Smooth muscle cell (in vitro differentiated cells): Measurements from ENCODE around the gene PDXK. TPM values are rescaled to one million over a fixed set of nuclear protein-coding genes. Genes with fewer than 3 reads are reported as not detected.
A peak's percentile ranks its signal among the peaks of the same experiment; 100 is the strongest.

Experiments used
- DNase-seq: peaks from one replicate; lab custom pipeline; 2025; ENCODE audit not compliant: unreplicated experiment; lab: John Stamatoyannopoulos, UW
- H2AFZ ChIP-seq: fragments of 200-600 bp; sonication (generic); 2 replicates; pipeline ENCODE4 v1.6.0; 2016; ENCODE audit warnings: antibody characterized with exemption, low read depth, mild to moderate bottlenecking
- H3F3A ChIP-seq: fragments of 200-600 bp; sonication (generic); 2 replicates; pipeline ENCODE4 v1.6.0; 2017; ENCODE audit warnings: antibody characterized with exemption, low read depth
- H3K27ac ChIP-seq: fragments of 200-600 bp; sonication (generic); 2 replicates; pipeline ENCODE4 v1.5.1; 2016; ENCODE audit warnings: low read depth, mild to moderate bottlenecking
- H3K27me3 ChIP-seq: fragments of 200-600 bp; sonication (generic); 2 replicates; pipeline ENCODE4 v1.6.1; 2016; ENCODE audit warnings: low read depth, mild to moderate bottlenecking
- H3K36me3 ChIP-seq: fragments of 200-600 bp; sonication (generic); 2 replicates; pipeline ENCODE4 v1.5.1; 2016; ENCODE audit warnings: low read depth
- H3K4me1 ChIP-seq: fragments of 200-600 bp; sonication (generic); 2 replicates; pipeline ENCODE4 v1.5.1; 2016; ENCODE audit warnings: low read depth
- H3K4me2 ChIP-seq: fragments of 200-600 bp; sonication (generic); 2 replicates; pipeline ENCODE4 v1.6.0; 2016; ENCODE audit warnings: mild to moderate bottlenecking
- H3K4me3 ChIP-seq: fragments of 200-600 bp; sonication (generic); 2 replicates; pipeline ENCODE4 v1.5.1; 2016; ENCODE audit warnings: mild to moderate bottlenecking
- H3K79me2 ChIP-seq: fragments of 200-600 bp; sonication (generic); 2 replicates; pipeline ENCODE4 v1.6.0; 2016; ENCODE audit warnings: low read depth, mild to moderate bottlenecking
- H3K9ac ChIP-seq: fragments of 200-600 bp; sonication (generic); 2 replicates; pipeline ENCODE4 v1.6.0; 2016; ENCODE audit warnings: low read depth
- H3K9me3 ChIP-seq: fragments of 200-600 bp; sonication (generic); replicated peaks from 2 replicates; pipeline ENCODE4 v1.5.1; 2016; ENCODE audit warnings: low read depth
- H4K20me1 ChIP-seq: fragments of 200-600 bp; sonication (generic); 2 replicates; pipeline ENCODE4 v1.6.0; 2016; ENCODE audit warnings: low read depth
- WGBS: methylation state at CpG from one replicate; pipeline ENCODE4 v1.1.7; 2016; ENCODE audit warnings: low lambda C conversion rate; 5-methylcytosine and 5-hydroxymethylcytosine counted together
- polyA plus RNA-seq: library from polyadenylated mRNA; unstranded; fragments of >200 nt; fragmentation: Nextera tagmentation; extraction: Ambion mirVana; gene quantifications from 2 replicates; pipeline ENCODE4 v1.2.1, GENCODE V29; 2016
- total RNA-seq: library from RNA; depleted of rRNA; stranded (reverse); fragments of >200 nt; gene quantifications from 2 replicates; pipeline ENCODE4 v1.2.3, GENCODE V29; 2014
- TF ChIP-seq, protein P1 (sequence below): fragments of 200-600 bp; sonication (generic); IDR thresholded peaks from 2 replicates; pipeline ENCODE4 v1.5.1; 2017; ENCODE audit warnings: borderline replicate concordance, mild to moderate bottlenecking, antibody characterized with exemption; ENCODE audit not compliant: insufficient read depth, poor library complexity, severe bottlenecking

PDXK gene
- total and polyA plus RNA-seq, 2 experiments from 2014 or later = 92.6 to 184 TPM

DNA sequence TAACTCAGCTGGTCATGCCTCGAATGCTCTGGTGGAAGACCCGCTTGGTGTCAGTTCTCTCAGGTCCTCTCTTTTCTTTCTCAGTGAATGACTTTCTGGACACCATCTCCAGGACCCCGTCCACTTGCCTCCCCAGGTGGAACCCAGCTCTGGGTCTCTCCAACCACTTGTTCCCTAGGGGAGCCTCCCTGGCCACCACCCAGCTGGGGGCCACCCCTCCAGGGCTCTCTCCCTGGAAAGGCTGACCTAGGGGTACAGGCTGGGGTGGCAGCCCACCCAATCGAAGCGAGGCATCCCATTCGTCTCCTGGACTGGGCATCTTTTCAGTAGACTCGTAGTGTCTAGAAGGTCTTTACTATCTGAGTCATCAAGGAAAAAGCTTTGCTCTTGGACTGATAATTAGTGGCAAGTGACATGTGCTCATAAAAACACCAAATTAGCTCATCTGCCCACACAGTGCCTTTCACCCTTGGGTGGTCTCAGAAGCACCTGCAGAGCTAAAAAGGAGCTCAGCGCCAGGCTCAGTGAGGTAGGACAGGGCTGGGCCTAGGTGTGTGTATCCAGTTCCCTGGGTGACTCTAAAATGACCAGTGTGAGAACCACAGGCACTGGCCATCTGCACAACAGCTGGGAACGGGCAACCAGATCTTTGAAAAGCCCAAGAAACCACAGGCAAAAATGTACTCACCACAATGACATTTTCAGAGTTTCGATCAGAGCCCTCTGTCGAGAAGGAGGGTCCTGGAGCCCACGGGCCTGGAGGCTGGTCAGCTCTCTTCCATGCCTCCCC, 2.4 kb upstream of the PDXK start:
- Histone ChIP-seq H3K36me3 (no peaks in the 10 kb centered on the region), H3K4me1 (peaks cover 14% of the 10 kb centered on the region), H3K4me2 (no peak overlapping the region), H2AFZ (no peak overlapping the region), H3K27ac (peak overlapping the region; percentile 19), H3K79me2 (peaks cover 25% of the 10 kb centered on the region), H3K4me3 (no peak overlapping the region), H4K20me1 (peaks cover 21% of the 10 kb centered on the region), H3K9ac (no peak overlapping the region), H3K27me3 (no peaks in the 10 kb centered on the region), H3F3A (peaks cover 3% of the 10 kb centered on the region), H3K9me3 (no peaks in the 10 kb centered on the region)
- TF ChIP-seq, protein P1, sequence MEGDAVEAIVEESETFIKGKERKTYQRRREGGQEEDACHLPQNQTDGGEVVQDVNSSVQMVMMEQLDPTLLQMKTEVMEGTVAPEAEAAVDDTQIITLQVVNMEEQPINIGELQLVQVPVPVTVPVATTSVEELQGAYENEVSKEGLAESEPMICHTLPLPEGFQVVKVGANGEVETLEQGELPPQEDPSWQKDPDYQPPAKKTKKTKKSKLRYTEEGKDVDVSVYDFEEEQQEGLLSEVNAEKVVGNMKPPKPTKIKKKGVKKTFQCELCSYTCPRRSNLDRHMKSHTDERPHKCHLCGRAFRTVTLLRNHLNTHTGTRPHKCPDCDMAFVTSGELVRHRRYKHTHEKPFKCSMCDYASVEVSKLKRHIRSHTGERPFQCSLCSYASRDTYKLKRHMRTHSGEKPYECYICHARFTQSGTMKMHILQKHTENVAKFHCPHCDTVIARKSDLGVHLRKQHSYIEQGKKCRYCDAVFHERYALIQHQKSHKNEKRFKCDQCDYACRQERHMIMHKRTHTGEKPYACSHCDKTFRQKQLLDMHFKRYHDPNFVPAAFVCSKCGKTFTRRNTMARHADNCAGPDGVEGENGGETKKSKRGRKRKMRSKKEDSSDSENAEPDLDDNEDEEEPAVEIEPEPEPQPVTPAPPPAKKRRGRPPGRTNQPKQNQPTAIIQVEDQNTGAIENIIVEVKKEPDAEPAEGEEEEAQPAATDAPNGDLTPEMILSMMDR = no peak
- no peak for DNase-seq
- 67% methylated on average over 12 of the region's 12 CpGs for WGBS

DNA sequence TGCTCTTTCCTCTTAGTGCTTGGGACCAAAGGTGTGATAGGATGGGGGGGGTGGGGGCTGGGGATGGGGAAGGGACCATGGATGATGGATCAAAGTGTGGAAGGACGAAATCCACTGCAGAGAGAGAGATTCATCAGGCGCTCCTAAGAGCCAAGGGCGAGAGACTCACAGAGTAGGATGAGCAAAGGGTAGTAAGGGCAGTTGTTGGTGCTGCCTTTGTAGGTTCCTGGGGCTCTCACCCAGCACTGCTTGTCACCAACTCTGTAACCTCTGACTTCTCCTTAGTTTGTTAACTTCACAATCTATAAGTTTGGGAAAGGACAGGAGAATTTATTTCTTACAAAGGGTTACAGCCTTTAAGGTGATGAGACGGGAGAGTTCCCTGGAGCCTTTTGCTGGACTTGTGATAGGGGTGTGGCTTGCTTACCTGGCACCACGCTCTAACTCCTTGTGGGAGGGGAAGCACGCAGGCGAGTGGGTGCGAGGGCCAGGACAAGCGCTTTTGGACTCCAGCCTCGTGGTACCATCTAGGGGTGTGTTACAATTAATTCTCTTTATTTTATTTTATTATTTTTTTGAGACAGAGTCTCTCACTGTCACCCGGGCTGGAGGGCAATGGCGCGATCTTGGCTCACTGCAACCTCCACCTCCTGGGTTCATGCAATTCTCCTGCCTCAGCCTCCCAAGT, 1.6 kb upstream of the PDXK start:
- TF ChIP-seq, protein P1 = no peak
- Histone ChIP-seq H3K27ac (peak overlapping the region; percentile 19), H3K36me3 (no peaks in the 10 kb centered on the region), H3F3A (peaks cover 3% of the 10 kb centered on the region), H3K9ac (no peak overlapping the region), H3K4me1 (peaks cover 14% of the 10 kb centered on the region), H4K20me1 (peaks cover 28% of the 10 kb centered on the region), H3K27me3 (no peaks in the 10 kb centered on the region), H3K4me3 (no peak overlapping the region), H3K9me3 (no peaks in the 10 kb centered on the region), H3K79me2 (peaks cover 32% of the 10 kb centered on the region), H2AFZ (no peak overlapping the region), H3K4me2 (no peak overlapping the region)
- DNase-seq = no peak
- WGBS = 93% methylated on average over 13 of the region's 13 CpGs

DNA sequence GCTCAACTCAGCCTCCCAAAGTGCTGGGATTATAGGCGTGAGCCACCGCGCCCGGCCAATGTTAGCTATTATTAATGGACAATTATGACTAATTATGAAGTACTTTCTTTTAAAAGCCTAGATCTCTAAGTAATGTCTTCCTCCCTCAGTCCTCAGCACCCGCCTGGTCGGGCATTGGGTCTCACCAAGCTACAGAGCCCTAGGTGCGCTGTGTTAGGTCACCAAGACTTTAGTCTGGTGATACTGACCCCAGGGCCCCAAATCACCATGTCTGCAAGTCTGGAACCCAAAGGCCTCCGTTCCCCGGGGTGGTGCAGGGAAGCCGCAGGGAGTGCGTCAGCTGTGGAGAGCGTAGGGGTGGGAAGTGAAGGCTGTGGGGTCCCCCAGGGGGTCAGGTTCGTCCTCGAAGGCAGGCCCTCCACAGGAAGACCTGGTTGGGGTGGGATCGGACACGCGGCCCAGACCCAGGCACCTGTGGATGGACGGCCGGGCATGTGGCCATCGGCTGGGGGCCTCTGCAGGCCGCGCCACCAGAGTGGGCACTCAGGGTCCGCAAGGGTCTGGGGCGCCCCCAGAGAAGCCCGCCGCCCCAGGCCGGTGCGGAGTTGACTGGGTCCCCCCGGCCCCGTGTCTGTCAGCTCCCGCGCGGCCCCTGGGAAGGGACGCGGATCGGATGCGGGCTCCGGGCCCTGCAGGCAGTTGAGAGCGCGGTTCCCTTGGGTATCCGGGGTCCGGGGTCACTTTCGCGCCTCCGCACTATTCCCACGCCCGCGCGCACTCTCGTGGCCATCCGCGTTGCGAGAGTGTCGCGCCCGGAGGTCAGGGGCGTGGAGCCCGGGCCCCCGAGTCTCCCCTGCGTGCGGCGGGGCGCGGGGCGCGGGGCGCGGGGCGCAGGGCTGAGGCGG, 710 bp upstream of the PDXK start:
- Histone ChIP-seq H3K9me3 (no peaks in the 10 kb centered on the region), H4K20me1 (peaks cover 37% of the 10 kb centered on the region), H3K79me2 (peaks cover 41% of the 10 kb centered on the region), H3K9ac (peak overlapping the region; percentile 93), H3K4me1 (peaks cover 14% of the 10 kb centered on the region), H3K4me2 (peak overlapping the region; percentile 98), H3K4me3 (peak overlapping the region; percentile 86), H3K27me3 (no peaks in the 10 kb centered on the region), H3K27ac (no peak overlapping the region), H2AFZ (peak overlapping the region; percentile 90), H3K36me3 (no peaks in the 10 kb centered on the region), H3F3A (peaks cover 3% of the 10 kb centered on the region)
- WGBS = 36% methylated on average over 61 of the region's 70 CpGs
- no peak for DNase-seq
- TF ChIP-seq, protein P1 = no peak
